Retinal pigment epithelial cell (primary cell): ENCODE measurements around the gene SPDYE16.
"Not testable (repeated sequence)": the region's sequence is repeated elsewhere in the genome, so short reads cannot be mapped to it uniquely, and the experiment has no call there.

Experiments
- DNase-seq: peaks from one replicate; pipeline ENCODE4 v3.0.0-alpha.2; 2010; ENCODE audit warnings: low read depth
- H3K4me3 ChIP-seq: 2 replicates; pipeline ENCODE4 v1.5.1; 2011; ENCODE audit warnings: mild to moderate bottlenecking, low read length, control low read depth, moderate library complexity

Gene SPDYE16

GRCh38 chr7:76543197-76543596 lies at the start of gene SPDYE16:
SPDYE16 (minus strand) TSS chr7:76543297; CDS start chr7:76541459, 1,838 bp downstream.
- H3K4me3 ChIP-seq, DNase-seq: not testable (repeated sequence)

GRCh38 chr7:76592694-76593093 lies 49.6 kb upstream of the SPDYE16 start:
- not testable (repeated sequence) for H3K4me3 ChIP-seq, DNase-seq

GRCh38 chr7:76591602-76592304 lies 48.7 kb upstream of the SPDYE16 start:
- not testable (repeated sequence) for H3K4me3 ChIP-seq, DNase-seq

- not testable (repeated sequence) for H3K4me3 ChIP-seq, DNase-seq
Measured at GRCh38 chr7:76591033-76591432, 47.9 kb upstream of the SPDYE16 start.

- not testable (repeated sequence) for H3K4me3 ChIP-seq, DNase-seq
Measured at GRCh38 chr7:76588586-76588985, 45.5 kb upstream of the SPDYE16 start.

GRCh38 chr7:76586585-76587315 lies 43.7 kb upstream of the SPDYE16 start:
- H3K4me3 ChIP-seq, DNase-seq: not testable (repeated sequence)

GRCh38 chr7:76583636-76584281 lies 40.7 kb upstream of the SPDYE16 start:
- not testable (repeated sequence) for DNase-seq, H3K4me3 ChIP-seq

- H3K4me3 ChIP-seq = not testable (repeated sequence)
- peak; percentile 51 for DNase-seq
Measured at GRCh38 chr7:76582848-76583631, 39.9 kb upstream of the SPDYE16 start.

- H3K4me3 ChIP-seq, DNase-seq: not testable (repeated sequence)
Measured at GRCh38 chr7:76575919-76576655, 33.0 kb upstream of the SPDYE16 start.

- DNase-seq, H3K4me3 ChIP-seq: not testable (repeated sequence)
Measured at GRCh38 chr7:76575431-76575830, 32.3 kb upstream of the SPDYE16 start.

- not testable (repeated sequence) for DNase-seq, H3K4me3 ChIP-seq
Measured at GRCh38 chr7:76572296-76572695, 29.2 kb upstream of the SPDYE16 start.

- not testable (repeated sequence) for DNase-seq, H3K4me3 ChIP-seq
Measured at GRCh38 chr7:76570324-76570775, 27.3 kb upstream of the SPDYE16 start.

- peak; percentile 32 for DNase-seq
- not testable (repeated sequence) for H3K4me3 ChIP-seq
Measured at GRCh38 chr7:76568742-76569141, 25.6 kb upstream of the SPDYE16 start.

- DNase-seq = not testable (repeated sequence)
Measured at GRCh38 chr7:76567753-76568152, 24.7 kb upstream of the SPDYE16 start.

GRCh38 chr7:76567311-76567710 lies 24.2 kb upstream of the SPDYE16 start:
- H3K4me3 ChIP-seq, DNase-seq: not testable (repeated sequence)

More at GRCh38 chr7:76567753-76568152, 24.7 kb upstream of the SPDYE16 start:
- H3K4me3 ChIP-seq = not testable (repeated sequence)

GRCh38 chr7:76565001-76565400 lies 21.9 kb upstream of the SPDYE16 start:
- not testable (repeated sequence) for H3K4me3 ChIP-seq, DNase-seq

- H3K4me3 ChIP-seq, DNase-seq: not testable (repeated sequence)
Measured at GRCh38 chr7:76561342-76561741, 18.2 kb upstream of the SPDYE16 start.

GRCh38 chr7:76560157-76560556 lies 17.1 kb upstream of the SPDYE16 start:
- DNase-seq, H3K4me3 ChIP-seq: not testable (repeated sequence)

- DNase-seq, H3K4me3 ChIP-seq: not testable (repeated sequence)
Measured at GRCh38 chr7:76559685-76560084, 16.6 kb upstream of the SPDYE16 start.
